ENCODE data around the gene FBN1.

DNA sequence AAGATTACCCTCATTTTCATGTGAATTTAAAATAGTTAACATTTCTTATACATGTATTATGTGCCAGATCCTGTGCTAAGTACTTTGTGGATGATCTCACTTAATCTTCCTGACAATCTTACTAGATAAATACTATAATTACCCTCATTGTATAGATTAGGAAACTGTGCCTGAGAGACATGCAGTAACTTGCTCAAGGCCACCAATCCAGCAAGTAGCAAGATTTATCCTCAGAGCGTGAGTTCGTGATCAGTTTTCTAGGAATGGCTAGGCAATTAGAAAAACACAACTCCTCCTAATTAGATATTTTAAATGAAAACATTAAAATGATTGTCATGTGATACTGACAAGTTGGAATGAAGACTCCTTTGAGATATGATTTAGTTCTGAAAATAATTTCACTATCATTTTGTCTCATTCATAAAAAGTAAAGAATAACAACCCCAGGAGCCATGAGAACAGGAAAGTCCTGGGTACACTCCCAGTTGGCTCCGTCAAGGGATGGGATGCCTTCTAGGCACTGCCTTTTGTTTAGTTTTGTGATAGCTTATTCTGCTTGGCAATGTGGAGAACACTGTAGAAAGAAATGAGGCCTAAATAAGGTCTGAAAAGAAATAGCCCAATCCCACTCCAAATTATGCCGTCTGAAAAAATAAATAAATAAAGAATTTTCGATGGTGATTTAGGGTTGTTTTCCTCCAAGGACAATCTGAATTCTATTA is 61.3 kb downstream of the FBN1 start:
- TF ChIP-seq, protein P1, sequence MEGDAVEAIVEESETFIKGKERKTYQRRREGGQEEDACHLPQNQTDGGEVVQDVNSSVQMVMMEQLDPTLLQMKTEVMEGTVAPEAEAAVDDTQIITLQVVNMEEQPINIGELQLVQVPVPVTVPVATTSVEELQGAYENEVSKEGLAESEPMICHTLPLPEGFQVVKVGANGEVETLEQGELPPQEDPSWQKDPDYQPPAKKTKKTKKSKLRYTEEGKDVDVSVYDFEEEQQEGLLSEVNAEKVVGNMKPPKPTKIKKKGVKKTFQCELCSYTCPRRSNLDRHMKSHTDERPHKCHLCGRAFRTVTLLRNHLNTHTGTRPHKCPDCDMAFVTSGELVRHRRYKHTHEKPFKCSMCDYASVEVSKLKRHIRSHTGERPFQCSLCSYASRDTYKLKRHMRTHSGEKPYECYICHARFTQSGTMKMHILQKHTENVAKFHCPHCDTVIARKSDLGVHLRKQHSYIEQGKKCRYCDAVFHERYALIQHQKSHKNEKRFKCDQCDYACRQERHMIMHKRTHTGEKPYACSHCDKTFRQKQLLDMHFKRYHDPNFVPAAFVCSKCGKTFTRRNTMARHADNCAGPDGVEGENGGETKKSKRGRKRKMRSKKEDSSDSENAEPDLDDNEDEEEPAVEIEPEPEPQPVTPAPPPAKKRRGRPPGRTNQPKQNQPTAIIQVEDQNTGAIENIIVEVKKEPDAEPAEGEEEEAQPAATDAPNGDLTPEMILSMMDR (IDR thresholded peaks at IDR 0.05) = no peak
- TF ChIP-seq POLR2AphosphoS5 (IDR thresholded peaks at IDR 0.05) = no peak
